Middle frontal gyrus (tissue), 1 donor: ENCODE measurements around the gene CUEDC2.

Experiments
- DNase-seq: peaks from one replicate; pipeline ENCODE4 v3.0.0-alpha.2; 2015; ENCODE audit warnings: low spot score; ENCODE audit errors: extremely low spot score

Gene CUEDC2

GRCh38 chr10:102397222-102398171 is 34.9 kb downstream of the CUEDC2 start:
- DNase-seq: no peak

GRCh38 chr10:102396730-102397151 is 35.6 kb downstream of the CUEDC2 start:
- DNase-seq: no peak

GRCh38 chr10:102396317-102396650 is 36.1 kb downstream of the CUEDC2 start:
- DNase-seq: no peak

DNA sequence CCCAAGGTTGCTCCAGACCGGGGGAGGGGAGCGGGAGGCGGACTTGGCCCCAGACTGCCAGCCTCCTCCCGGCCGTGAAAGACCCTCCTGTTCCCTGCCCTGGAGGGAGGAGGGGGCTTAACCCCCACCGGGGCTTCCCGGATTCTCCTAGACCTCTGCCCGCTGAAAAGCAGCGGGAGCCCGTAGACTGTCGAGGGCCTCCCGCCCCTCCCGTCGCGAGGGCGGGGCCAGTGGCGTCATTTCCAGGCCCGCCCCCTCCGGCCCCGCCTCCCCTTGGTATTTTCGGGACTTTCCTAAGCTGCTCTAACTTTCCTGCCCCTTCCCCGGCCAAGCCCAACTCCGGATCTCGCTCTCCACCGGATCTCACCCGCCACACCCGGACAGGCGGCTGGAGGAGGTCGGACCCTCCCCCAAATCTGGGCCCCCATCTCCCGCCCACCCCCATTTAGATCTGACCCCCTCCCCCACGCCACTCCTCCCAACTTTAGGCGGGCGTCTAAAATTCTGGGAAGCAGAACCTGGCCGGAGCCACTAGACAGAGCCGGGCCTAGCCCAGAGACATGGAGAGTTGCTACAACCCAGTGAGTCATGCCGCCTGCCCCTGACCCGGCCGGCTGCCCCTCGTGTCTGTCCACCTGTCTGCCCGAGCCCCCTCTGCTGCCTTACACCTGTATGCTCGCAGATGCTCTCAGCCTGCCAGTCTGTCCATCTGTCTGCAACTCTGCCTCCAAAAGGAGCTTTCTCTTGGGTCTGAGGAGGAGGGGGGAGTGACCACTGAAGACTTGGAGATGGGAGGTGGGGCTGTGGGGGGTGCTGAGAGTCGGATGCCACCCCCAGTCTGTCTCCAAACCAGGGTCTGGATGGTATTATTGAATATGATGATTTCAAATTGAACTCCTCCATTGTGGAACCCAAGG is 36.7 kb downstream of the CUEDC2 start, which contains the start of gene NFKB2:
NFKB2 (plus strand) TSS at position 306 of the 917 bp plus-strand sequence; CDS start at position 561, 255 bp downstream.
- peak; percentile 50 for DNase-seq

DNA sequence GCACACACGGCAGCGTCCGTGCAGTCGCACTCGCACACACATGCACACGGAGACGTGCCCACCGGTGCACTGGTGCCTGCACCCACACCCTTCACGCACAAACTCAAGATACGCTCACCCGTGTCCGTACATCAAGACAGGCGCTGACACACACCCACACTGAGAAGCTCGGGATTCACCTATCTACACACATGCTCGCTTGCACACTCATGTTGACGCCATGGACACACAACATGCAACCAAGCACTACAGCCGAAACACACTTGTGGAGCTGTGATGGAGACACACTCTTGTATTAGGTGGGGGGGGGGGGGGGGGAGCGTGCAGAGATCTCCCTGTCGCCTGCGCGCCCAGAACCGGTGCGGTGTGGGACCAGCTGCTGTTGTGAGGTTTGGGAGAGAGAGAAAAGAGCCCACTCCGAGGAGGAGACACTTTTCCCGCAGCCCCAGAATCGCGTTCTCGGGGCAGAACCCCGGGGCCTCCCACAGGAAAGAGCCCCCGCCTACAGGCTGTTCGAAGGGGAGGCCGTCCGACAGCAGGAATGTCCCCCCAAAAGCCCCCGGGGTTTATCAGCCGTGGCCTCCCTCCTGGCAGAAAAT is 37.5 kb downstream of the CUEDC2 start:
- no peak for DNase-seq

DNA sequence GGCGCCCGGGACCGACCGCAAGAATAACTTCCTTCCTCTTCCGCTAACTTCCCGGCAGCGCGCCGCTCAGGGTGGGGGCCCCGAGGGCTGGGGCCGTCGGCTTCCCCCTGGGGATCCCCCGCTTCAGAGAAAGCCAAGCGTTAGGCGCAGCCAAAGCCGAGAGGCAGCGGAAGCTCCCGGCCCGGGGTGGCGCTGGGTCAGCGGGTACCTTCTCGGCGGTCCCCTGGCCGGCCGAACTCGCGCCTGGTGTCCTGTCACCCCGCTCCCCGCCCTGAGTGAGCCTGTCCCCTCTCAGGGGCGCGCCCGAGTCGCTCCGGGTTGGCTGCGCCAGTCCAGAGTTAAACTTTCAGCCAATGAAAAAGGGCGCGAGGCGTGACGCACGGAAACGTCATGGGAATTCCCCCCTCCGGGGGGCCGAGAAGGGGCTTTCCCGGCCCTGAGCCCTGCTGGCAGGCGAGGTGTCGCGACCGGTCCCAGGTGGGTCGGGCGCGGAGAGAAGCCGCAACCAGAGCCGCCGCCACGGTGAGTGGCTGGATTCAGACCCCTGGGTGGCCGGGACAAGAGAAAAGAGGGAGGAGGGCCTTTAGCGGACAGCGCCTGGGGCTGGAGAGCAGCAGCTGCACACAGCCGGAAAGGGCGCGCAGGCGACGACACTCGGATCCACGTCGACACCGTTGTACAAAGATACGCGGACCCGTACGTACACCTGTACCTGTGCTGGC is 38.1 kb downstream of the CUEDC2 start:
- peak; percentile 49 for DNase-seq

DNA sequence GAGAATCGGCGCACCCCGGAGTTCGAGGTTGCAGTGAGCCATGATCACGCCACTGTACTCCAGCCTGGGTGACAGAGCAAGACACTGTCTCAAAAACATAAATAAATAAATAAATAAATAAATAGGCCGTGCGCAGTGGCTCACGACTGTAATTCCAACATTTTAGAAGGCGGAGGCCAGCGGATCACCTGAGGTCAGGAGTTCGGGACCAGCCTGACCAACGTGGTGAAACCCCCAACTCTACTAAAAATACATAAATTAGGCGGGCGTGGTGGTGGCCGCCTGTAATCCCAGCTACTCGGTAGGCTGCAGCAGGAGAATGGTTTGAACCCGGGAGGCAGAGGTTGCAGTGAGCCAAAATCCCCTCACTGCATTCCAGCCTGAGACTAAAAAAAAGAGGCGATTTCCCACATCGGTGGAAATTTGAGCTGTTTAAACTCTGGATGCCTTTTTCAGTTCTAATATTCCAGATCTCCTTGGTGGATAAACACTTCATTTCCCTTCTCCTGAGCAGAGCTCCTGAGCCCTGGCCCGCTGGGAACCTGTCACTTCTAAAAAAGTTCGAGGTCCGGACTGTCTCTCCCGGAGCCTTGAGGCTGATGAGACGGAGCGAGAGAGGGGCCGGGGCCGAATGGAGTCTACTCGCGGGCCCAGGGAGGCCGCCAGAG is 38.8 kb downstream of the CUEDC2 start:
- DNase-seq: no peak

- no peak for DNase-seq
Observed at GRCh38 chr10:102392306-102392705, 40.1 kb downstream of the CUEDC2 start.

- no peak for DNase-seq
Observed at GRCh38 chr10:102389894-102390293, 42.5 kb downstream of the CUEDC2 start.

GRCh38 chr10:102384606-102385429 is 47.6 kb downstream of the CUEDC2 start:
- DNase-seq: no peak

DNA sequence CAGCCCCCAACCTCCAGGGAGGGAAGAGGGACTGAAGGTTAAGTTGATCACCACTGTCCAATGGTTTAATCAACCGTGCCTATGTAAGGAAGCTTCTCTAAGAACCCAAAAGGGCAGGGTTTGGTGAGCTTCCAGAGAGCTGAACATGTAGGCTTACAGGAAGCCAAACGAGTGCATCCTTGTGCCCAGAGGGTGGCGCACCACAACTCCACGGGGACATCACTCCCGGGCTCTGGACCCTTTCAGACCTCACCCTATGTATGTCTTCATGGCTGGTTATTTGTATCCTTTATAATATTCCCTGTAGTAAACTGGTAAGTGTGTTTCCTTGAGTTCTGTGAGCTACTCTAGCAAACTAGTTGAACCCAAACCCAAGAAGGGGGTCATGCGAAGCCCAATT is 48.3 kb downstream of the CUEDC2 start:
- DNase-seq: no peak

DNA sequence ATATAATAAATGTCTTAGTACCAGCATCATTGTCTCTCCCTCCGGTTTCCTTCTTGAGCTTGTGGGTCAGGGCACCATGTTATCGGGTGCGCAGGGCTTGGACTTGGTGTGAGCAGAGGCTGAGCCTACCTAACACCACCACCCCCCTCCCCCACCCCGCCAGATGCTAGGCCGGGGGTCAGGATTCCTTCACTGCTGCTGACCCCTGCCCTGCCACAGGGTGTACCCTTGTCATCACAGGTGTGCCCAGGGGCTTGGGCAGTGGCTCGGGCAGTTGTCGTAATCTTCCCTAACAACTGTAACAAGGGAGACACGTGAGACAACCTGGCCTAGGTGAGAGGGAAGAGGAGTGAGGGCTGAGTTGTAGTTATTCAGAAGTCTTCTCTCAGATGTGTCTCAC is 49.5 kb downstream of the CUEDC2 start:
- DNase-seq: no peak

DNA sequence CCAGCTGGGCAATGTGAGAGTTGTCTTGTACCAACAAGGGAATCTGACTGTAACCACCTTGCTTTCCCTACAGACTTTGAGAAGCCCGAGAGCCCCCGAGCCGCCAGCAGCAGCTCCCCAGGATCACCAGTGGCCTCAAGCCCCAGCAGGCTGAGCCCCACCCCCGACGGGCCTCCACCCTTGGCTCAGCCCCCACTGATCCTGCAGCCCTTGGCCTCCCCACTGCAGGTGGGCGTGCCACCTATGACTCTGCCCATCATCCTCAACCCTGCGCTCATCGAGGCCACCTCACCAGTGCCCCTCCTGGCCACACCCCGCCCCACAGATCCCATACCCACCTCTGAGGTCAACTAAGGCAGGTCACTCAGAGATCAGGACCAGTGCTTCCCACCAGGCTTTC is 50.4 kb downstream of the CUEDC2 start:
- DNase-seq: no peak

DNA sequence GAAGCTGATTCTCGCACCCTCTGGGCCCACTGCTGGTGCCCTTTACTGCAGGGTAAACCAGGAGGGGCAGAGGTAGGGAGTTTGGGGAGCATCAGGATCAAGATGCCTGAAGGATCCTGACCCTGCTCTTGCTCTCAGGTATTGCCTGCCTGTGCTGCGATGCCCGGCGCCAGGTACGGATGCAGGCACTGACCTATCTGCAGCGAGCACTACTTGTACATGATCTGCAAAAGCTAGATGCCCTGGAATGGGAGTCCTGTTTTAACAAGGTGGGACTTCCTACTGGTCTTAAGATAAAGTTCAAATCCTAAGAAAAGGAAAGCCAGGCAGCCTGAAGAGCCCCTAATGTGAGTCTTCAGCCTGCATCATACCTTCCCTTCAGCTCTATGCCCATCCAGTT is 53.0 kb downstream of the CUEDC2 start:
- no peak for DNase-seq

DNA sequence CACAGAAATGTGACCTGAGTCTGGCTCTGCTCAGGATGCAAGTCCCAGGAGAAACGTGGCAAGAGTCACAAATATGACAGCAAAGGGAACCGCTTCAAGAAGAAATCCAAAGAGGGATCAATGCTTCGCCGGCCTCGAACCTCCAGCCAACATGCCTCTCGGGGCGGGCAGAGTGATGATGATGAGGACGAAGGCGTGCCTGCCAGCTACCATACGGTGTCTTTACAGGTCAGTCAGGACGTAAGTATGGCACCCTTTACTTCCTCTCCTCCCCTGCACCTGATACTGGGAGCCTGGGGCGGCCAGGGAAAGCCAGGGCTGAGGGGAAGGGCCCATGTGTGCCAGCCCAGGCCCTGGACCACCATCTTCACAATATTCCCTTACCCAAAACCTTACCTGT is 55.5 kb downstream of the CUEDC2 start:
- DNase-seq: no peak

DNA sequence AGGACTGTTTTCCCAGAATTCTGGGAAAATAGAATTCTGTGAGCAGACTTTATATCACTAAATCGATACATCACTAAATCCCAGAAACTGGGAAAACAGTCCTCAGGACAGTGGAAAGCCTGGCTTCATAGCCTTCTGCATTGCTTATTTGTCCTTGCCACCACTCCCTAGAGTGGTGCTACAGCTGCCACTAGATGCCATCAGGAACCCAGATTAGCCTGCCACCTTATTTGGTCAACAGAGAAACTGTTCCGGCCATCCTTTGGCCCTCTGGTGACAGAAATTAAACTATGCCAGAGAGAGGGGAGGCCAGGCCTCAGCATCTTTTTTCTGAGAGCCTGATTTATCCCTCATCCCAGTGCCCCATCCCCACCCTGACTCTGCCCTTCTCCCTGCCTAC is 56.5 kb downstream of the CUEDC2 start:
- no peak for DNase-seq

GRCh38 chr10:102375250-102375649 is 57.1 kb downstream of the CUEDC2 start:
- DNase-seq: no peak
